HG03378 (cell line): Measurements from ENCODE around the gene KDSR.
A peak's percentile ranks its signal among the peaks of the same experiment; 100 is the strongest.

Experiments used
- ATAC-seq: cut with Tn5 transposase; IDR thresholded peaks from one replicate; pipeline ENCODE4 v1.9.1; 2021; ENCODE audit warnings: mild to moderate bottlenecking, moderate library complexity; ENCODE audit not compliant: unreplicated experiment

KDSR gene

DNA sequence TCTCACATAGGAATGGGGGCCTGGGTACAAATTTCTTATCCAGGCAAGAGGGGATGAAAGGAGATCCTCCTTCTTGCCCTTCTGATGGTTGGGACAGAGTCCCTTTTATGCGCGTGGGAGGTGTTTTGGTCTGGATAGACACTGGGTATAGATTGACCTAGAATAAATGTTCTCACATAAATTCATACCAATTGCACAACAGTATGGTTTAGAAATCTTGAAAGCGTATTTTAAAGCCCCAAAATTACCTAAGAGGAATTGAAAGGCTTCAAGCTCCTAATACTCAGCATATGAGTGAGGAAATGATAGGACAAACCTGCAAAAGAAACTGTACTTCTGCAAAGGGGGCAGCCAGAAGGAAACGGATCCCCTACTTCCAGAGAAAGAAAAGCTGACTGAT lies 44.8 kb downstream of the KDSR start:
- no peak for ATAC-seq

GRCh38 chr18:63321291-63321690 lies 45.7 kb downstream of the KDSR start:
- ATAC-seq = no peak

DNA sequence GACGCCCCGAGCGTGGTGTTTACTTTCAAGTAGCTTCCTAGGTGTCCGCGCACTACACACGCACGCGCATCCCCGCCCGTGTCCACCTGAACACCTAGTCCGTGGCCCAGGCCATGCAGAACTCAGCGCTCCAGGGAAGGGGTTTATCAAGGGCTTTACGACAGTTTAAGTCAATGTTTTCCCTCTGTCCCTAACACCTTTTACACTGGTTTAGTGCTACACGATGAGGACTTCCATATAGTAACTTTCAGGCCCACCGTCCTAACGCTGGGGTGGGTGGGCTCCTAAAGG lies 46.1 kb downstream of the KDSR start:
- no peak for ATAC-seq

- peak; percentile 44 for ATAC-seq
Observed at GRCh38 chr18:63320123-63320974, 46.7 kb downstream of the KDSR start.

DNA sequence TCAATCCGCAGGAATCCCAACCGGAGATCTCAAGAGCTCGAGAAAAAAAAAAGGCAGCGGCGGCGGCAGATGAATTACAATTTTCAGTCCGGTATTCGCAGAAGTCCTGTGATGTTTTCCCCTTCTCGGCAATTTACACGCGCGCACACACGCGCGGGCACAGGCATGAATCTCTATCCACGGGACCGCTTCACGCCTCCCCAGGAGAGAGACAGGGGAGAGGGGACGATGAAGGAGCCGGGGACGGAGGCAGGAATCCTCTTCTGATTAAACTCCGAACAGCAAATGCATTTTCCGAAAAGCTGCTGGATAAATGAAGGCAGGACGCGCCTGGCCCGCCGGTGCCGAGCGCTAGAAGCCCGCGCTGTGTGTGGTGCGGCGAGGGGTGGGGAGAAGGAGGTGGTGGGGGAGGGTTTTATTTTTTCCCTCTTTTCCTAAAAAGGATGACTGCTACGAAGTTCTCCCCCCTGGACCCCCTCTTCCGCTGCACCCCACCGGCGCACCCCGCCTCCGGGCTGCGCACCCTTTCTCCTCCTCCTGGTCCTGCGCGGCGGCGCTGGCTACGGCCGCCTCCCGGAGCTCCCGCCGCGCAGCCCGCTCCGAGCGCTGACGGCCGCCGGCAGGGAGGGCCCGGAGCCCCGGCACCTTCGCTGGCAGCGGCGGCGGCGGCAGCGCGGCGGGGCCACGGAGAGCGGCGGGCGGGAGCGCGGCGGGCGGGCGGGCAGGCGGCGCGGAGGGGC lies 47.5 kb downstream of the KDSR start, which contains the start of gene BCL2:
TSS of gene BCL2 (minus strand) at position 387 of the 740 bp plus-strand sequence.
- no peak for ATAC-seq

DNA sequence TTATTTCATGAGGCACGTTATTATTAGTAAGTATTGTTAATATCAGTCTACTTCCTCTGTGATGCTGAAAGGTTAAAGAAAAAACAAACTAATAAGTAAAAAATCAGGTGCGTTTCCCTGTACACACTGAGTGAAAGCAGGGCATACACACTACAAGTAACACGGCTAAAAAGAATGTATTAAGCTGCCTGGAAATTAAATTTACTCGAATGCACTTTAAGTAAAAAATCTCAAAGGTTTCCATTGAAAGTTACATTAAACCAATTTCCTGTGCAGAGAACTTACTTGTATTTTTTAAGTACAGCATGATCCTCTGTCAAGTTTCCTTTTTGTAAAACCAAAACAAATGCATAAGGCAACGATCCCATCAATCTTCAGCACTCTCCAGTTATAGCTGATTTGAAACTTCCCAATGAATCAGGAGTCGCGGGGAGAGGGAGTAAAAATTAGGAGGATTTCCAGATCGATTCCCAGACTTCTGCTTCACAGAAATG lies 48.1 kb downstream of the KDSR start:
- ATAC-seq = no peak

- peak; percentile 45 for ATAC-seq
Observed at GRCh38 chr18:63317982-63318888, 48.8 kb downstream of the KDSR start.

DNA sequence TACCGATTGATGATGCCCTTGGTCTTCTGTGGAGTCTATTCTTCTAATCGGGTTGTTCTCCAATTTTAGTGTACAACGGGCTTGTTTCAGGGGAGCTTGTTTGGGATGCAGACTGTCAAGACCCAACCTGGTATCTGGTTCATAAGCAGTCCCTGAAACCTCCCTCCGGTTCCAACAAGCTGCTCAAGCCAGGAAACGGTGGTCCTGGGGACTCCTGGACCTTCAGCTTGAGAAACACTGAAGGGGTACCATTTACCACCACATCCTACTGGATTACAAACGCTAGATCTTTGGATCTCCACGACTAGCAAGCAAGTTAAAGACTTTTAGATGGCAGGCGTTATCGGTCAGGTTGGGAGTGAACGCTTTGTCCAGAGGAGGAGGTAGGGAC lies 49.5 kb downstream of the KDSR start:
- no peak for ATAC-seq

DNA sequence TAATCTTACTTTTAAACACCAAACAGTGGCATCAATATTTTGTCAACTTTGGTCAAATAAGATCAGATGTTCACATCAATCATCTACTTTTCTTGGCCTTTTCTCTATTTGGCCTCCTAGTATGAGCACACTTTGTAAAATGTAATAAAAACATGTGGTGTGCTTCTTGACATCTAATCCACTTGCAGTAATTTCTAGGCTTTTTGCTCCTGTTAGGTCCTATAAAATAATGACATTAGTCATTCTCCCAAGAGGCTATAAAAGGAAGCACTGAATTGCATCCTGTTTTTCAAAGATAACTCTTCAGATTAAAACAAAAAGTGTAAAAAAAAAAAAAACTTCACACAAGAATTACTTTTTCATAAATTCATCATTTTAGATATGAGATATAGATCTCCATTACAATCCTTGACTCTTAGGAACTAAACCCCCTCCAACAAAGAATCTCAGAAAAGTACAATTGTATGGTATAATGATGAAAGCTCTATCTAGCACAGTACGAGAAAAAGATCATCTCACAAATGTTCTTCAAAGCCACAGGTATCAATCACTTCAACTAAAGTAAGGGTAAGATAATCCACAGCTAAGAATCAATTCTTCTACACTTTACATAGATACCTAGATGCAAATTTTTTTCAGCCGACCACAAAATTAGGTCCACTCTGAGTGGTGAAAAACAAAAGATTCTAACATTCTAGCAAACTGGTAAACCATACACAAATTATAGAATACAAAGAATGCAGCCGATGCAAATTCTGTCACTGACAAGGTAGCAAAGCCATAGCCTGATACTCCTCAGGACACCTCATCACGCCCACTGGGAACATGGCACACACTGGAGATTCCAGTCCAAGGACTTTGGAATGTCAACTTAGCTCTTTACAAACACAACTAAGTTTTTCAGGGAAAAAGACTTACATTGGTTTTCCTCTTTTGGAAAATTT lies 50.1 kb downstream of the KDSR start:
- ATAC-seq = peak; percentile 29

- ATAC-seq = no peak
Observed at GRCh38 chr18:63315876-63316275, 51.1 kb downstream of the KDSR start.

DNA sequence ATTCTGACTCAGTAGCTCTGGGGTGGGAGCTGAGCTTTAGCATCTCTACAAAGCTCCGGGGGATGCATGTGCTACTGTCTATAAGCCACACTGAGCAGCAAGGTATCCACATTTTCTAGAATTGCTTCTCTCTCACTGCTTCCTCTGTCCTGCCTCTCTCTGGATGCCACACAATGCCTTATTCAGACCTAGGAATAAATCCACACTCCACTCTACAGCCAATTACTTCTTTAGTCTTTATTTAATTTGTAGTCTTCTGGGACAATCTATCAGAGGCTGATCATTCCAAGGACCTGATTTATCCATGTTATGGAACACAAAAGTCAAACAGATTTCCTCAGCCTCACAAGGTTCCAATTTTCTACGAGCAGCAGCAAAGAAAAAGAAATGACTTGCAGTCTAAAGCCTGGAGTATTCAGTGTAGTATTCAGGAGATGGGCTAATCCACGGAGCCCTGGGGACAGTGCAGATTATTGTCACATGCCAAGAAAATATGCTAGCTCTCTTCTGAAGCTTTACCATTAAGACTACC lies 51.8 kb downstream of the KDSR start:
- no peak for ATAC-seq

DNA sequence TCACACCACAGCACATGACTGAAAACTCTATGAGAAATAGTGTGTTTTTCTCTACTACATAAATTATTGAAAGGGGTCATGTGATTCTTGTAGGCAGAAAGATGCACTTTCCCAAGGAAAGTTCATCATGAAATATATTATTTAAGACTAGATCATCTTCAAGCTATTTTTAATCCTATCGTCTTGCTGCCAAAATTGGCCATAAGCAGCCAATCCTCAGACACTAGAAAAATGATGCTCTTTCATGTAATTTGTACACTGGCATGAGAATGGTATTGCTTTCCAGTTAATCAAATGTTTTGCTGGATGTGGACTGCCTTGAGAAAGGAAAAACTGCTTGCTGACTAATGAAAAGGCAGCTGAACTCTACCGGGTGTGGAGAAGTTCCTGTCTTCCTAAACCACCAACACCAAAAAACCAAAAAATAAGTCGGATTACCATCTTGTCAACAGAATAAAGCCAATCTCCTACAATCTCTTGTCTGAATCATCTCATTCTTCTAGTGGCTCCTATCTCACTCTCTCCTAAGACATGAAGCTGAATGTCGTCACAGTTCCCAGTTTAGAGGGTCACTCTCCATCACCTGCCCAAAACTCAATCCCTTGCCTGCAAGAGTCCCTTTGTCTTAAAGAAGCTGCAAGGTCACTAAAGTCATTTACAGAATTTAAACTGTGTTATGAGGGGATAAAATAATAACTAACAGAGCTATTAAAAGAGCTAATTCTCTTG lies 52.8 kb downstream of the KDSR start:
- no peak for ATAC-seq

DNA sequence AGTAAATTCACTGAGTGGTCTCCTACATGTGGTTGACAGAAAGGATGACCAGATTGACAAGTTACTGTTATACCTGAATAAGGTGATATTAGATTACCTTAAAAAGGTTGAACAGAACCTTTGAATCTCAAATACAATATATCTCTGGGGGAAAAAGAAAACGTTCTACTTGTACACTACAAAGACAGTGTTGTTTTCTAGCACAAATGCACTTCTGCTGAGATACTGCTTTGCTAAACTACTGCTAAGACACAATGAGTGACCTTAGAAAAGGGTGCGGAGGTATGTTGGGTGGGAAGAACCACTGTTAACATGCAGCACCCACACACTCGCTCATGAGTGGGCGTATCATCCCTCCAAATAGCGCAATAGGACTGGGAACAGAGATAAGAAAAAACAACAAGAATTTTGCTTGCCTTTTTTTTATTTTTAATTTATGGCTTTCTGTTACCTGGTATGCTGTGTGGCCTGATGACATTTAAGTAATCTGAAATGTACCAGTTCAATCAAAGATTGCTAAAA lies 53.5 kb downstream of the KDSR start:
- no peak for ATAC-seq

DNA sequence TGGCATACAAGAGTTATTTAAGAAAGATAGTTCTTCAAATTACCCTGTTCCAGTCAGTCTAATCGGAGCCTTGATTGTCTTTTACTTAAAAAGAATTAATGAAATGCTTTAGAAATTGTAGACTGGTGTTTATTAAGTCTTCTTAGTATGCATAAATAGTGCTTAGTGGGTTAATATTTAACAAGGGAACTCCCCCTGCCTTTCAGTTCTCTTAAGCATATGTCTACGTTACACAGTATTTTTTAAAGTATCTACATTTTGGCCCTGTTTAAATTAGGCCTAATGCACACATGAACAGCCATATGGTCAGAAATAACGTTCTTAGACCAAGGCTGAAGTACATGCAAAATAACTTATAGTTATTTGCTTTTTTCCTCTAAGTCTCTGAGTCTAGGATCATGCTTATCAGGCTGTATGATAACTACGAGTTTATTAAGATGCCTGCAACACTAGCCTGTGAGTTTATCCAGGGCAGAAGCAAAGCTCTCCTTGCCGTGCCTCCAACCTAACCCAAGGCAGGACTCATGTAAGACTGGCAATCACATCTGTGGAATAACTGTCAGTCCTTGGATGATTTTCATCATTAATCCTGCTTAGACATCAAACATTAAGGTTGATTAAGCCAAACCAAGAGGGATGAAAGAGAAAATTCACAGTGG lies 54.1 kb downstream of the KDSR start:
- peak; percentile 30 for ATAC-seq

DNA sequence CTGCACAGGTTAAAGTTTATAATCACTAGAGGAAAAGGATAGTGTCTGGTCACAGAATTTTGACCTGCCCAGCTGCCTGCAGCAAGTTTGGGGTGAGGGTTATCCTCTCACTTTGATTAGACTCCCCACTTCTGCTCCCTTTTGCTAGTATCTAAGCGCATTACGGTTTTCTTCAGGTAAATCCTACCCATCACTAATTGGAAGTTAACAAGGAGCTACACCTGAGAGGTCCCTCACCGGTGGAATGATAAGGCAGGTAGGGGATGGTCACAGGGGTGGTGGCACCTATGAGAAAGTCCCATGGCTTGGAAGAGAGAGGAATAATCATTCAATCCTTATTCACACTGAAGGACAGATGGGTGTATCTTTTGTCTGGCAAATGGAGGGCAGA lies 55.0 kb downstream of the KDSR start:
- no peak for ATAC-seq

- ATAC-seq = peak; percentile 81
Observed at GRCh38 chr18:63311118-63312018, 55.6 kb downstream of the KDSR start.

- no peak for ATAC-seq
Observed at GRCh38 chr18:63309422-63309821, 57.6 kb downstream of the KDSR start.
